ENCODE results near the gene MLYCD.

DNA sequence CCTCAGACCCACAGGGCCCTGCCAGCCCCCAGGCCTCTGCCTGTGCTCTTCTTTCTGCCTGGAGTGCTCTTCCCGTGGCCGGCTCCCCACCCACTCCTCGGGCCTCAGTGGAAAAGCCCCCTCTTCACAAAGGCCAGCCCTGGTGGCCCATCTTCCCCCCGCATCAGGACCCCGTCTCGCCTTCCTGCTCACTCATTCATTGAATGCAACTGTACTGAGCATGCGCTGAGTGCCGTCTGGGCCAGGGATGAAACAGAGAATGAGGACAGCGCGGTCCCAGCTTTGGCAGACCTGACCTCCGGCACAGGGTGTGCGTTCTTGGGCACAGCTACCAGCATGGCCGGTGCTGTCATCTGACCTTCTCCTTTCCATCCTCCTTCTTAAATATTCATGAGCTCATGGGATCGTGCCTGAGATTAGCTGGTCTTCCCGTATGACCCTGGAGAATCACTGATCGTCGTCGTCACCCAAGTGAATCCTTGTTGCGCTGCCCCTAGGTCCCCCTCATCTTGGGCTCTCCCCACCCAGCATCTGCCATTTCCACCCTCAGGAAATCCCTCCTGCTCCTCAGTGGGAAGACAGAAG, 37.8 kb downstream of the MLYCD start:
- TF ChIP-seq POLR2A (IDR thresholded peaks at IDR 0.05; ENCODE audit: low read length) (no peak), GATA1 (IDR thresholded peaks at IDR 0.05; ENCODE audit: low read depth, low read length) (no peak)

Measured in erythroblast (primary cell).